ENCODE measurements around the gene TKT. TPM values are rescaled to one million over a fixed set of nuclear protein-coding genes. Genes with fewer than 3 reads are reported as not detected.

Gene TKT
- total RNA-seq, 1 experiment from 2014 or later, result 634 TPM

- CTCF ChIA-PET, result no interaction called here
- BruUV-seq (replicated peaks), result no TSS peak
Observed at GRCh38 chr3:53178246-53178645, 77.6 kb downstream of the TKT start.

More at GRCh38 chr3:53178246-53178645, 77.6 kb downstream of the TKT start:
- no peak overlapping the region for H3K4me3 ChIP-seq (replicated peaks in 1 of 2; ENCODE audit: low read depth in 1 of 2, low read length in 2 of 2)
- no peaks in the 10 kb centered on the region for H3K9me2 ChIP-seq (ENCODE audit: insufficient read depth)
- H3K4me1 ChIP-seq (ENCODE audit: control insufficient read depth in 1 of 2, insufficient read depth in 2 of 2, low read length in 2 of 2), result no peaks in the 10 kb centered on the region; a peak in 1 of 4 replicates
- TF ChIP-seq POLR2A (IDR thresholded peaks at IDR 0.05; ENCODE audit: borderline replicate concordance, extremely low read depth, insufficient read depth, insufficient read length) (no peak), EGR1 (IDR thresholded peaks at IDR 0.05; ENCODE audit: low read depth) (no peak), SP1 (IDR thresholded peaks at IDR 0.05; ENCODE audit: low read depth) (no peak), ELF1 (IDR thresholded peaks at IDR 0.05; ENCODE audit: borderline replicate concordance, low read depth) (no peak), RAD21 (IDR thresholded peaks at IDR 0.05; ENCODE audit: low read depth) (no peak), CEBPB (IDR thresholded peaks at IDR 0.05; ENCODE audit: low read depth) (no peak), SIN3A (IDR thresholded peaks at IDR 0.05; ENCODE audit: low read depth) (no peak), TCF7L2 (IDR thresholded peaks at IDR 0.05; ENCODE audit: borderline replicate concordance, extremely low read depth, insufficient read depth, insufficient read length) (no peak), EZH2 (IDR thresholded peaks at IDR 0.05) (no peak), EZH2phosphoT487 (IDR thresholded peaks at IDR 0.05; ENCODE audit: borderline replicate concordance) (no peak), ZFX (IDR thresholded peaks at IDR 0.05) (no peak), ZNF274 (IDR thresholded peaks at IDR 0.05; ENCODE audit: low read depth, low read length) (no peak), SRF (IDR thresholded peaks at IDR 0.05; ENCODE audit: low read depth) (no peak)
- TF ChIP-seq, protein P1, sequence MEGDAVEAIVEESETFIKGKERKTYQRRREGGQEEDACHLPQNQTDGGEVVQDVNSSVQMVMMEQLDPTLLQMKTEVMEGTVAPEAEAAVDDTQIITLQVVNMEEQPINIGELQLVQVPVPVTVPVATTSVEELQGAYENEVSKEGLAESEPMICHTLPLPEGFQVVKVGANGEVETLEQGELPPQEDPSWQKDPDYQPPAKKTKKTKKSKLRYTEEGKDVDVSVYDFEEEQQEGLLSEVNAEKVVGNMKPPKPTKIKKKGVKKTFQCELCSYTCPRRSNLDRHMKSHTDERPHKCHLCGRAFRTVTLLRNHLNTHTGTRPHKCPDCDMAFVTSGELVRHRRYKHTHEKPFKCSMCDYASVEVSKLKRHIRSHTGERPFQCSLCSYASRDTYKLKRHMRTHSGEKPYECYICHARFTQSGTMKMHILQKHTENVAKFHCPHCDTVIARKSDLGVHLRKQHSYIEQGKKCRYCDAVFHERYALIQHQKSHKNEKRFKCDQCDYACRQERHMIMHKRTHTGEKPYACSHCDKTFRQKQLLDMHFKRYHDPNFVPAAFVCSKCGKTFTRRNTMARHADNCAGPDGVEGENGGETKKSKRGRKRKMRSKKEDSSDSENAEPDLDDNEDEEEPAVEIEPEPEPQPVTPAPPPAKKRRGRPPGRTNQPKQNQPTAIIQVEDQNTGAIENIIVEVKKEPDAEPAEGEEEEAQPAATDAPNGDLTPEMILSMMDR (IDR thresholded peaks at IDR 0.05 in 2 of 3, conservative IDR thresholded peaks at IDR 0.05 in 1 of 3; ENCODE audit: borderline replicate concordance in 1 of 3, insufficient read depth in 1 of 3, low read depth in 2 of 3, low read length in 2 of 3), result no peak
- TF ChIP-seq, protein P2, sequence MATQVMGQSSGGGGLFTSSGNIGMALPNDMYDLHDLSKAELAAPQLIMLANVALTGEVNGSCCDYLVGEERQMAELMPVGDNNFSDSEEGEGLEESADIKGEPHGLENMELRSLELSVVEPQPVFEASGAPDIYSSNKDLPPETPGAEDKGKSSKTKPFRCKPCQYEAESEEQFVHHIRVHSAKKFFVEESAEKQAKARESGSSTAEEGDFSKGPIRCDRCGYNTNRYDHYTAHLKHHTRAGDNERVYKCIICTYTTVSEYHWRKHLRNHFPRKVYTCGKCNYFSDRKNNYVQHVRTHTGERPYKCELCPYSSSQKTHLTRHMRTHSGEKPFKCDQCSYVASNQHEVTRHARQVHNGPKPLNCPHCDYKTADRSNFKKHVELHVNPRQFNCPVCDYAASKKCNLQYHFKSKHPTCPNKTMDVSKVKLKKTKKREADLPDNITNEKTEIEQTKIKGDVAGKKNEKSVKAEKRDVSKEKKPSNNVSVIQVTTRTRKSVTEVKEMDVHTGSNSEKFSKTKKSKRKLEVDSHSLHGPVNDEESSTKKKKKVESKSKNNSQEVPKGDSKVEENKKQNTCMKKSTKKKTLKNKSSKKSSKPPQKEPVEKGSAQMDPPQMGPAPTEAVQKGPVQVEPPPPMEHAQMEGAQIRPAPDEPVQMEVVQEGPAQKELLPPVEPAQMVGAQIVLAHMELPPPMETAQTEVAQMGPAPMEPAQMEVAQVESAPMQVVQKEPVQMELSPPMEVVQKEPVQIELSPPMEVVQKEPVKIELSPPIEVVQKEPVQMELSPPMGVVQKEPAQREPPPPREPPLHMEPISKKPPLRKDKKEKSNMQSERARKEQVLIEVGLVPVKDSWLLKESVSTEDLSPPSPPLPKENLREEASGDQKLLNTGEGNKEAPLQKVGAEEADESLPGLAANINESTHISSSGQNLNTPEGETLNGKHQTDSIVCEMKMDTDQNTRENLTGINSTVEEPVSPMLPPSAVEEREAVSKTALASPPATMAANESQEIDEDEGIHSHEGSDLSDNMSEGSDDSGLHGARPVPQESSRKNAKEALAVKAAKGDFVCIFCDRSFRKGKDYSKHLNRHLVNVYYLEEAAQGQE (IDR thresholded peaks at IDR 0.05; ENCODE audit: low read depth), result no peak
- intact Hi-C loops (cut with micrococcal nuclease), result no loop called here
- no peaks in the 10 kb centered on the region for H4K20me1 ChIP-seq (ENCODE audit: insufficient read depth)
- no peak overlapping the region for H3K9ac ChIP-seq (ENCODE audit: low read length)
- ChIA-PET POLR2A (no interaction called here), RAD21 (ENCODE audit: low non-redundant PET in 1 of 2, low total read pairs in 2 of 2, uncharacterized antibody in 2 of 2, unreplicated experiment in 2 of 2) (no interaction called here)
- DNase-seq (ENCODE audit: low read depth, low spot score) (no peak), ATAC-seq (no peak)
- no peak overlapping the region for H3K4me2 ChIP-seq (ENCODE audit: low read length)
- no peak overlapping the region for H3K27ac ChIP-seq (ENCODE audit: low read depth, low read length)
- peaks cover 8 to 11% of the 10 kb centered on the region in 2 experiments; a peak in 3 of 4 replicates for H3K36me3 ChIP-seq (ENCODE audit: control insufficient read depth in 1 of 2, insufficient read depth in 2 of 2, low read length in 2 of 2)
- no peak overlapping the region for H2AFZ ChIP-seq (ENCODE audit: low read depth, low read length, poor library complexity, severe bottlenecking)
- H3K79me2 ChIP-seq (ENCODE audit: insufficient read depth, low read length), result peaks cover 9% of the 10 kb centered on the region; the same call in 1 of the 2 replicates
- no peaks in the 10 kb centered on the region for H3K27me3 ChIP-seq (ENCODE audit: insufficient read depth, low read length)
- H3K9me3 ChIP-seq (ENCODE audit: control insufficient read depth in 1 of 2, insufficient read depth in 1 of 2, low read depth in 1 of 2, low read length in 2 of 2), result no peaks in the 10 kb centered on the region

All from HCT116 (cell line).